ENCODE data around the gene AMIGO3.

Gene AMIGO3

DNA sequence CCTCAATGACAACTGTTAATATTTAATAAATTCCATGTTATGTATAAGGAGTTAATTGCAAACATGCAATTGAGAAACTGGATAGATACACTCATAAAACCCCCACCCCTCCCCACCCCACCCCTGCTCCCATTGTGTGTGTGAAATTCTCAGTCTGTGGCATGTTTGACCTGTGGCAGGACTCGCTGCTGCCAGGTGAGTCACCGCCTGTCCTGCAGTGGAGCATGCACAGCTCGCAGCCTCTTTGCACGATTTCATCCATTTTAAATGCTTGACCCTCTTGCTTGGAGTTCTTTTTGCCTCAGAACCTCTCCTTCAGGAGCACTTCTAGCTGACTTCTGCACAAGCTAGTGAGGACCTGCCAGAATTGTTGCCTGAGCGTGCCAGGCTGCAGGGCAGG lies 50.6 kb downstream of the AMIGO3 start:
- DNase-seq (ENCODE audit: low read depth), result no peak

GRCh38 chr3:49668414-49668797 lies 51.1 kb downstream of the AMIGO3 start:
- DNase-seq (ENCODE audit: low read depth), result no peak

GRCh38 chr3:49667701-49668413 lies 51.6 kb downstream of the AMIGO3 start:
- no peak for DNase-seq (ENCODE audit: low read depth)
